HG02938 (cell line): Measurements from ENCODE around the gene RNH1.

Experiments used
- ATAC-seq: cut with Tn5 transposase; IDR thresholded peaks from one replicate; pipeline ENCODE4 v1.9.1; 2021; ENCODE audit warnings: mild to moderate bottlenecking, moderate library complexity; ENCODE audit not compliant: unreplicated experiment

Gene RNH1

GRCh38 chr11:537622-538430, 30.8 kb upstream of the RNH1 start:
- no peak for ATAC-seq

GRCh38 chr11:536841-537621, 30.0 kb upstream of the RNH1 start, which contains the start of gene LRRC56:
Gene LRRC56 (plus strand): TSS chr11:537527. CDS start chr11:540685, 3,158 bp downstream.
- ATAC-seq, result peak; percentile 52

- peak; percentile 65 for ATAC-seq
Measured at GRCh38 chr11:535519-536454, 28.7 kb upstream of the RNH1 start, which contains the start of gene HRAS. Gene HRAS (minus strand): TSS chr11:535576.

- ATAC-seq, result no peak
Measured at GRCh38 chr11:535210-535518, 28.1 kb upstream of the RNH1 start.

GRCh38 chr11:534396-535209, 27.6 kb upstream of the RNH1 start:
- no peak for ATAC-seq

GRCh38 chr11:533586-534395, 26.7 kb upstream of the RNH1 start:
- no peak for ATAC-seq

GRCh38 chr11:532986-533585, 26.0 kb upstream of the RNH1 start:
- ATAC-seq, result no peak

GRCh38 chr11:532527-532985, 25.5 kb upstream of the RNH1 start:
- no peak for ATAC-seq

- ATAC-seq, result no peak
Measured at GRCh38 chr11:531919-532526, 25.0 kb upstream of the RNH1 start.

- no peak for ATAC-seq
Measured at GRCh38 chr11:530960-531831, 24.2 kb upstream of the RNH1 start.

- ATAC-seq, result no peak
Measured at GRCh38 chr11:529728-530411, 22.8 kb upstream of the RNH1 start.

GRCh38 chr11:528815-529727, 22.0 kb upstream of the RNH1 start:
- no peak for ATAC-seq

- ATAC-seq, result no peak
Measured at GRCh38 chr11:528166-528814, 21.2 kb upstream of the RNH1 start.

- ATAC-seq, result no peak
Measured at GRCh38 chr11:526192-526591, 19.1 kb upstream of the RNH1 start.

GRCh38 chr11:521177-521688, 14.2 kb upstream of the RNH1 start:
- no peak for ATAC-seq
